HS-27A (cell line): ENCODE data around the gene DDT.
A peak's percentile ranks its signal among the peaks of the same experiment; 100 is the strongest.
"Not testable (repeated sequence)": the region's sequence is repeated elsewhere in the genome, so short reads cannot be mapped to it uniquely, and the experiment has no call there.

ENCODE experiments used
- DNase-seq: peaks from one replicate; pipeline ENCODE4 v3.0.0-alpha.2; 2012; ENCODE audit warnings: low read depth, missing footprints

Gene DDT

GRCh38 chr22:23989583-23990244, 15.5 kb upstream of the DDT start:
- DNase-seq: not testable (repeated sequence)

GRCh38 chr22:23986538-23987178, 12.4 kb upstream of the DDT start:
- DNase-seq: not testable (repeated sequence)

- DNase-seq: not testable (repeated sequence)
Measured at GRCh38 chr22:23986089-23986488, 11.8 kb upstream of the DDT start.

GRCh38 chr22:23984430-23984829, 10.2 kb upstream of the DDT start:
- no peak for DNase-seq

- not testable (repeated sequence) for DNase-seq
Measured at GRCh38 chr22:23980567-23980966, 6.3 kb upstream of the DDT start.

- DNase-seq: not testable (repeated sequence)
Measured at GRCh38 chr22:23979557-23980240, 5.5 kb upstream of the DDT start, which contains the start of gene GSTT2. Gene GSTT2, plus strand, starts transcription at chr22:23980134.

- DNase-seq: not testable (repeated sequence)
Measured at GRCh38 chr22:23977304-23977703, 3.1 kb upstream of the DDT start.

GRCh38 chr22:23974836-23975352, 653 bp upstream of the DDT start:
- DNase-seq: not testable (repeated sequence)

- DNase-seq: not testable (repeated sequence)
Measured at GRCh38 chr22:23971927-23972326, 2.3 kb downstream of the DDT start.

GRCh38 chr22:23970816-23971486, 3.3 kb downstream of the DDT start:
- DNase-seq: no peak

GRCh38 chr22:23970201-23970641, 4.0 kb downstream of the DDT start:
- no peak for DNase-seq

GRCh38 chr22:23969071-23969470, 5.2 kb downstream of the DDT start:
- no peak for DNase-seq

GRCh38 chr22:23966568-23966967, 7.7 kb downstream of the DDT start, which contains the start of gene DDTL:
Gene DDTL, plus strand, starts transcription at chr22:23966888. Its CDS starts 27 bp downstream, at chr22:23966915.
- DNase-seq: not testable (repeated sequence)

GRCh38 chr22:23966094-23966493, 8.1 kb downstream of the DDT start:
- DNase-seq: not testable (repeated sequence)

GRCh38 chr22:23961084-23961771, 13.0 kb downstream of the DDT start, which contains the start of gene GSTT2B:
Gene GSTT2B, minus strand, starts transcription at chr22:23961195. Its CDS starts 64 bp downstream, at chr22:23961131.
- not testable (repeated sequence) for DNase-seq

- peak; percentile 23 for DNase-seq
Measured at GRCh38 chr22:23956301-23956900, 17.8 kb downstream of the DDT start.

- not testable (repeated sequence) for DNase-seq
Measured at GRCh38 chr22:23955886-23956285, 18.4 kb downstream of the DDT start.

GRCh38 chr22:23954991-23955305, 19.3 kb downstream of the DDT start:
- not testable (repeated sequence) for DNase-seq

GRCh38 chr22:23954193-23954990, 19.8 kb downstream of the DDT start:
- not testable (repeated sequence) for DNase-seq

GRCh38 chr22:23953485-23953884, 20.8 kb downstream of the DDT start:
- not testable (repeated sequence) for DNase-seq
